Mucosa of stomach (tissue), 1 donor: ENCODE data around the gene PAPLN.

Source experiments
- H3K27me3 ChIP-seq: one replicate; pipeline ENCODE4 v1.7.0; 2013; ENCODE audit warnings: mild to moderate bottlenecking, low read length; ENCODE audit not compliant: control insufficient read depth, insufficient read depth
- H3K36me3 ChIP-seq: one replicate; pipeline ENCODE4 v1.7.0; 2013; ENCODE audit warnings: low read length; ENCODE audit not compliant: control insufficient read depth, insufficient read depth
- H3K4me1 ChIP-seq: one replicate; pipeline ENCODE4 v1.7.0; 2013; ENCODE audit warnings: mild to moderate bottlenecking, low read length; ENCODE audit not compliant: control insufficient read depth, insufficient read depth
- H3K4me3 ChIP-seq: one replicate; pipeline ENCODE4 v1.7.0; 2013; ENCODE audit warnings: low read length
- H3K9ac ChIP-seq: one replicate; pipeline ENCODE4 v1.7.0; 2013; ENCODE audit warnings: mild to moderate bottlenecking, low read length, moderate library complexity
- H3K9me3 ChIP-seq: one replicate; pipeline ENCODE4 v1.7.0; 2013; ENCODE audit warnings: mild to moderate bottlenecking, low read length, moderate library complexity; ENCODE audit not compliant: control insufficient read depth
- donor health status: Pancreatic carcinoma.

Gene PAPLN

DNA sequence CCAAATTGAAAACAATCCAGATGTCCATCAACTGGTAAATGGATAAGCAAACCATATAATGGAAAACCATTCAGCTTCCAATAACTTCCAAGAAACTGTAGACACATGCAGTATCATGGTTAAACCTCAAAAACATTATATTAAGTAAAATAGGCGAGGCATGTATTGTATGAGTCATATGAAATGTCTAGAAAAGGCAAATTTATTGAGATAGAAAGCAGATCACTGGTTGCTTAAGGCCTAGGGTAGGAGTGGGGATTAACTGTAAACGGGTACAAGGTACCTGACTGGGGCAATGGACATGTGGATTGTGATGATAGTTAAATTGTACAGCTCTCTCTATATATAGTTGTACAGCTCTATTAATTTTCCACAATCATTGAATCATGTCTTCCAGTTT is 21.3 kb upstream of the PAPLN start:
- no peaks in the 10 kb centered on the region for H3K9me3 ChIP-seq
- H3K4me1 ChIP-seq: no peaks in the 10 kb centered on the region
- peaks cover 16% of the 10 kb centered on the region for H3K36me3 ChIP-seq
- no peak overlapping the region for H3K4me3 ChIP-seq
- H3K27me3 ChIP-seq: no peaks in the 10 kb centered on the region
- H3K9ac ChIP-seq: no peak overlapping the region

DNA sequence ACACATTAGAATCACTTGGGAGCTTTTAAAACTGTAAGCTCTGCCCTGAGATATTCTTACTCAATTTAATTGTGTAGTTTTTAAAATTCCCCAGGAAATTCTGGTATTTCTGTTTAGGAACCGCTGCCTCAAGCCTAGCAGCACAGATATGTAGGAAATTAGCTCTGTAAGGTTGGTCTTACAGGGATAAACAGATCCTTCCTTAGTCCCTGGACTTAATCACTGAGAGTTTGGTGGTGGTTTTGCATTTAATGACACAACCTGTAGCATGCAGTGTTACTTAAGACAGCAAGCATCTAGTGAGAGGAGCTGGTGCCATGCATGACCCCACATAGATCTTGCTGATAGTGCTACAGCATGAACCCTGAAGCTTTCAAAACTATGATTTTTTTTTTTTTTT is 19.9 kb upstream of the PAPLN start:
- Histone ChIP-seq H3K9me3 (no peaks in the 10 kb centered on the region), H3K36me3 (peaks cover 16% of the 10 kb centered on the region), H3K4me1 (no peaks in the 10 kb centered on the region), H3K9ac (no peak overlapping the region), H3K27me3 (no peaks in the 10 kb centered on the region), H3K4me3 (no peak overlapping the region)

DNA sequence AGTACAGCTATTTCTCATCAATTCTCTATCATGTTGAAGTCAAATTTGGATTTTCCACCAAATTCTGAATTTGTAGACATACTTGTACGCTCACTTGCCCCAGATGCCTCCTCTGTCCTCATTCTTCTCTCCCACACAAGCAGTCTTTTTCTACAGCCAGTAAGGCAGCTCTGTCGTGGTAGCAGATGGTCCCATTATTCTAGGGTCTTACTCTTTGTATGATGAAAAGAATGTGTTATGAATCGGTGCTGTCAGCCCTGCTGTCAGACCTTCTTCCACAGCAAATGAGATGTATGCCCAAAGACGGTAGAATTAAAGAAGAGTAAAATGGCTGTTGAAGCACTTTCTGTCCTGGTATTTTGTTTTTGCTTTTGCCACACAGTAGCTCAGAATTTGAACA is 17.2 kb upstream of the PAPLN start:
- H3K4me3 ChIP-seq: no peak overlapping the region
- peaks cover 16% of the 10 kb centered on the region for H3K36me3 ChIP-seq
- H3K4me1 ChIP-seq: no peaks in the 10 kb centered on the region
- H3K9ac ChIP-seq: no peak overlapping the region
- H3K27me3 ChIP-seq: no peaks in the 10 kb centered on the region
- no peaks in the 10 kb centered on the region for H3K9me3 ChIP-seq

DNA sequence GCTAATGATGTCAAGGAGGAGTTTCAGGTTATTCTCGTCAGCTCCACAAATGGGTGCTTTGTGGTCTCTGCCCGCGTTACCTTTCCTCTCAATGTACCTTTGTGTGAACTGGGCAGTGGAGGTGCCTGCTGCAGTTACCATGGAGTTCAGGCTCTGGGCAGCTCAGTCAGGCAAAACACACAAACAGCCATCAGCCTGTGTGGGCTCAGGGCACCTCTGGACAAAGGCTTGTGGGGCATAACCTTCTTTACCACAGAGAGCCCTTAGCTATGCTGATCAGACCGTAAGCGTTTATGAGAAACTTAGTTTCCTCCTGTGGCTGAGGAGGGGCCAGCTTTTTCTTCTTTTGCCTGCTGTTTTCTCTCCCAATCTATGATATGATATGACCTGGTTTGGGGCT is 16.7 kb upstream of the PAPLN start:
- no peaks in the 10 kb centered on the region for H3K9me3 ChIP-seq
- no peaks in the 10 kb centered on the region for H3K4me1 ChIP-seq
- no peaks in the 10 kb centered on the region for H3K27me3 ChIP-seq
- no peak overlapping the region for H3K4me3 ChIP-seq
- no peak overlapping the region for H3K9ac ChIP-seq
- peaks cover 16% of the 10 kb centered on the region for H3K36me3 ChIP-seq

DNA sequence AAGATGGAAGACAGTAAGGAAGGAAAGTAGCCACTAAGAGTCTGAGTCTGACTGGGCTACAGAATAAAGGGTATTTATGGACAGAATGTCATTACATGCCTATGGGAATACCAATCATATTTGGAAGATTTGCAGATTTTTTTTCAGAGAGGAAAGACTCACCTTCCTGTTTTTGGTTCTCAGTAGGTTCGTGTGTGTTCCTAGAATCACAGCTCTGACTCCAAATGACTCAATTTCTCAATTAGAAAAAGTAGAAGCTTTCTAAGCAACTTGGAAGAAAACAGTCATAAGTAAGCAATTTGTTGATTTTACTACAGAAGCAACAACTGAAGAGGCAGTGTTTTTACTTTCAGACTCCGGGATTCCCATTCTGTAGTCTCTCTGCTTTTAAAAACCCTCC is 15.4 kb upstream of the PAPLN start:
- H3K4me3 ChIP-seq: no peak overlapping the region
- H3K9me3 ChIP-seq: no peaks in the 10 kb centered on the region
- no peaks in the 10 kb centered on the region for H3K27me3 ChIP-seq
- no peaks in the 10 kb centered on the region for H3K4me1 ChIP-seq
- peaks cover 16% of the 10 kb centered on the region for H3K36me3 ChIP-seq
- no peak overlapping the region for H3K9ac ChIP-seq

DNA sequence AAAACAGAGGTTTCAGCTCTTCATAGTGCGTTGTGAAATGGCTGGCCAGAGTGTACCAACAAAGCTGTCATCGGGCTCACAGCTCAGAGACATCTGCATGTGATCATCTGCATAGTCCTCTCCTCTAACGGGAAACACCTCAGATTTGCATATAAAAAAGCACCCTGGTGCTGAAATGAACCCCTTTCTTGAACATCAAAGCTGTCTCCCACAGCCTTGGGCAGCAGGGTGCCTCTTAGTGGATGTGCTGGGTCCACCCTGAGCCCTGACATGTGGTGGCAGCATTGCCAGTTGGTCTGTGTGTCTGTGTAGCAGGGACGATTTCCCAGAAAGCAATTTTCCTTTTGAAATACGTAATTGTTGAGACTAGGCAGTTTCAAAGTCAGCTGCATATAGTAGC is 14.3 kb upstream of the PAPLN start:
- Histone ChIP-seq H3K9me3 (no peaks in the 10 kb centered on the region), H3K4me1 (peaks cover 3% of the 10 kb centered on the region), H3K36me3 (peaks cover 10% of the 10 kb centered on the region), H3K4me3 (no peak overlapping the region), H3K27me3 (no peaks in the 10 kb centered on the region), H3K9ac (no peak overlapping the region)

DNA sequence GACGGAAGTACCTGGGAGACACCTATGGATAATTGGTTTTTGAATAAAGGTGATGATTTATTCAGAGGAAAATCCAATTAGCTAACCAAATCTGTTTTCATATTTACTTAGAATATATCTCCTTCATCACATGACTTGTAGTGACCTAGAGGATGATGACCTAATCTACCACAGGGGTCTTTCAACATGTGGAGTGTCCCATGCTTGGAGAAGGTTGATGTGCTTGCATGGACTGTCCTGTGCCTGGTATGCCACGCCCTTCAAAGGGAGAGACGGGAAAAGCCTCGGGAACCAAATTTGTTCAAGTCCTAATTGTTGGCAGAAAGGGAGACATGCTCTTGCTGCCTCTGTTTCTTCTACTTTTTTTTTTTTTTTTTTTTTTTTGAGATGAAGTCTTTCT is 11.8 kb upstream of the PAPLN start:
- Histone ChIP-seq H3K9me3 (no peaks in the 10 kb centered on the region), H3K36me3 (peaks cover 4% of the 10 kb centered on the region), H3K27me3 (no peaks in the 10 kb centered on the region), H3K4me3 (no peak overlapping the region), H3K4me1 (peaks cover 7% of the 10 kb centered on the region), H3K9ac (no peak overlapping the region)

DNA sequence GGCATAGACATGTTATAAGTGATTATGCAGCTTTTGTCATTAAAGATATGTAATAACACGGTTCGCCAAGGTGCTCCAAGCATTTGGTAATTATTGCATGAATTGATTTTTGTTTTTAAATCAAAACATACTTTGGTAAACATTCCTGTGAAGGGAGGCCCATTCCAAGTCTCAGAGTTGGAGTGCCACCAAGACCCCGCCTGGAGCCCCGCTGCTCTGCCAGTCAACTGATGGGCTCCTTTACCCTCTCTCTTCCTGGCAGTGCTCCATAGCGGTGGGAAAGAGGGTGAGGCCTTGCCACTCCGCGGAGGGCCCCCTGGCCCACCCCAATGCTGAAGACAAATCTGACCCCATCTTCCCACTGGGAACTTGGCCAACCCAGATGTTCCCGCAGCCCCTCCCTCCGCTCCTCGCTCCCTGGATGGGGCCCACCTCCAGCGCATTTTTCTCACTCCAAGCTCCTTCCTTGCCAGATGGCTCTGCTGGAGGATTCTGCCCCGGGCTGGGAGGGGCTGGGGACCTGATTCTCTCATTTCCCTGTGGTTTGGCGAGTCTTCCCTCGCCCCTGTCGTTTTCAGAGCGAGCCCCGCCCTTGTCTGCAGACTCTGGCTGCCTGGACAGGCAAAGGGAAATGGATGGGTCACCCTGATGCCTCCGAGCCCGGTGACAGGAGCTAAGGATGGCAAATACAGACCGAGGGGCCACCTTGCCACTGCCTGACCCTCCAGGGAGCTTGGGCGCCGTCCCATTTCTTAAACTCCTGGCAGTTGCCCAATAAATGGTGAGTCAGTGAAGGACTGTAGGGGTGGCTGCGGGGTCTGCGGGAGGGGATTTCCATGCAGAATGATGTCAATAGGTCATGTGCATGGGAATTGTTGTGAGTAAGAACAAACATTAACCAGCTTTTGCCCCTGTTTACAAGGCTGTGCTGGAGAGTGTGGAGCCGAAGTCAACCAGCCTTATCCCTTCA is 9.2 kb upstream of the PAPLN start:
- Histone ChIP-seq H3K36me3 (no peaks in the 10 kb centered on the region), H3K4me3 (no peak overlapping the region), H3K4me1 (peaks cover 7% of the 10 kb centered on the region), H3K9ac (no peak overlapping the region), H3K9me3 (no peaks in the 10 kb centered on the region), H3K27me3 (peaks cover 12% of the 10 kb centered on the region)

DNA sequence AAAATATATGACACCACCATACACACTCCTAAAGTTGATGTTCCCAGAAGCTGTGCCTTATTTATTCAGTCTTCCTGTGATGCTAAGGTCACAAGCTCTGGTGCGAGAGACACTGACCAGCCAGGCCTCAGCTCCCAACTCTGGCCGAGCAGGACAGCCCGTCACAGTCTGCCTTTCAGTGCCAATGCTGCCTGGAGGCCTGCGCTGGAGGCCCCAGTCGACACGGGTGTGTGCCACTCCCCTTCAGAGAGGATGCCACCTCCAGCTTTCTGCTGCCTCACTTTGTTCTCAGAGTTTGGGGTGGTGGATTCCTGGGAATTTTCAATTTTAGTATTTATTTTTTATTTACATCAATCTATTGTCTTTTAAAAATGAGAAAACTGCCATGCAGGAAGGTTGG is 7.3 kb upstream of the PAPLN start:
- Histone ChIP-seq H3K9me3 (no peaks in the 10 kb centered on the region), H3K4me1 (peaks cover 7% of the 10 kb centered on the region), H3K9ac (no peak overlapping the region)

DNA sequence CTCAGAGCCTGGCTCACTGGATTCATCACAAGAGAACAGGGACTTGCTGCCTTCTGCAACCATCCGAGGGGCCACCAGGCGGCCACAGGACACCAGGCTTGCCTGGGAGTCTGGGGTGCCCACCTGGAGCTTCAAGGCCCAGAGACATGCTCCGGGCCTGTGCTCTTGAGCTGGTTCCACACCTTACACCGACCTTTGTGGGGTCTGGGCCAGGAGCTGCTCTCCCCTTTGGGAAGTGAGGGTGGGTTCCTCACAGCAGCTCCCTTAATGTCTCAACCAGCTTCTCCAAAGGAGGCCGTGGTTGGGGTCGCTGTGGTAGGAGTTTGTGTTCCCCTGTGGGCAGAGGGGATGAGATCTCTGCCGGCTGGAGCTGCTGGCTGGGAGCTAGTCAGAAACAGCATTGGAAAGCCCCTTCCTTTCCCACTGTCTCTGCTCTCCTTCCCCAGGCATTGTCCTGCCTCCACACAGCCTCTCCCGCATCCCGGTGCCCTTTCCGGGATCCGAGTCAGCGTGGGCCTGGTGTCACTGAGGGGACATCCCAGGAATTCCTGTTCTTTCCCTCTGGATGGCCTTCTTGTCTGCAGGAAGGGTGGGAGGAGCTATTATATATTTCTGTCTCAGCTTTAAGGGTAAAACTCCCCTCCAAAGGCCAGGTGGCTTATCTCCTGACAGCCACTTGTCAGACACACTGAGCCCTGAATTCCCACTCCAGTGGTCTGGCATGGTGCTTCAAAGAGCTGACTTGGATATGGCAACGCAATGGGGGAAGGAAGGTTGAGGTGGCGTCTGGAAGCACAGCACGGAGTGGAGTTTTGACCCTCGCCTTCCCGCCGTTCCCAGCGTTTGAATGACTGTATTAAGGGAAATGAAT is 5.1 kb upstream of the PAPLN start:
- Histone ChIP-seq H3K36me3 (no peaks in the 10 kb centered on the region), H3K4me1 (peaks cover 10% of the 10 kb centered on the region), H3K9ac (no peak overlapping the region), H3K27me3 (peaks cover 49% of the 10 kb centered on the region), H3K9me3 (no peaks in the 10 kb centered on the region), H3K4me3 (no peak overlapping the region)

More for the DNA sequence above, 7.3 kb upstream of the PAPLN start:
- H3K4me3 ChIP-seq: no peak overlapping the region
- H3K27me3 ChIP-seq: peaks cover 32% of the 10 kb centered on the region
- H3K36me3 ChIP-seq: no peaks in the 10 kb centered on the region

DNA sequence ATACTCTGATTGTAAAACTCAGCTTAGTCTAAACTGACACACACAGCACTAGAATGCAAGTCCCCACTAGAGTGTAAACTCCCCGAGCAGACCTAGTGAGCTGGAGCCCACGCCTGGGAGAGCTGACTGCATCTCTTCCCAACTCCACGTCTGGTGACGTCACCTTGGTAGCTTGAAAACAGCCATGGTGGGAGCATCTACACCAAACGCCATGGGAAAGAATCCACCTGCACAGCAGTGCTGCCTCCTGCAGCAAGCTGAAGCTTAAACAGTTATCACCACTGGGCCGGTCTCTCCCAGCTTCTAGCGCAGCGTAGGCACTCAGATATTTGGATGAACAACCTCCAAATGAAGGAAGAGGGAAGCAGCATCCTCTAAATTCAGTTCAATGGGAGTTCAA is 4.3 kb upstream of the PAPLN start:
- Histone ChIP-seq H3K9ac (no peak overlapping the region), H3K36me3 (no peaks in the 10 kb centered on the region), H3K9me3 (no peaks in the 10 kb centered on the region), H3K4me1 (peaks cover 14% of the 10 kb centered on the region), H3K27me3 (peaks cover 57% of the 10 kb centered on the region), H3K4me3 (no peak overlapping the region)

DNA sequence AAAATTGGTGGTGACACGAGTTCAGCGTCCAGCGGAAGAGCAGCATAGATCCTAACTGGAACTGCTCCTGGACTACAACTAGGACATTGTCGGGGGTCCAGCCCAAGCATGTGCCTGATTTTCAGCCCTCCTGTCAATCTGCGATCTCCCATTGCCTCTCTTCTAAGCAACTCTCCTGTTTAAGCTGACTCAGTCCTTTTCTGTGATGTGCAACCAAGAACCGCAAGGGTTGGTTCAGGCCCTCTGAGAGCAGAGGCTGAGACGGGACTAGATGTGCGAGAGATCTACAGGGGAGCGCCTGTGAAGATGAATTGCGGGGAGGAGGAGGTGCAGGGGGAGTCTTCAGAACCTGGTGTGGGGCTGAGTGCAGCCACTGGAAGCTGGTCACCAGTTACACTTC is 3.7 kb upstream of the PAPLN start:
- no peak overlapping the region for H3K9ac ChIP-seq
- no peaks in the 10 kb centered on the region for H3K36me3 ChIP-seq
- peaks cover 63% of the 10 kb centered on the region for H3K27me3 ChIP-seq
- no peaks in the 10 kb centered on the region for H3K9me3 ChIP-seq
- H3K4me3 ChIP-seq: no peak overlapping the region
- peaks cover 15% of the 10 kb centered on the region for H3K4me1 ChIP-seq
